GM10847 (cell line): Measurements from ENCODE around the gene SEC62.

ENCODE experiments used
- POLR2A ChIP-seq: IDR thresholded peaks from 2 replicates; pipeline ENCODE4 v1.6.1; 2011; ENCODE audit not compliant: insufficient read length; ENCODE audit errors: extremely low read depth

SEC62 gene

GRCh38 chr3:170024581-170024980 is 58.0 kb downstream of the SEC62 start:
- no peak for TF ChIP-seq POLR2A

GRCh38 chr3:170027233-170028102 is 60.9 kb downstream of the SEC62 start:
- no peak for TF ChIP-seq POLR2A

GRCh38 chr3:170033489-170033888 is 66.9 kb downstream of the SEC62 start:
- no peak for TF ChIP-seq POLR2A

- peak; percentile 35 for TF ChIP-seq POLR2A
Measured at GRCh38 chr3:170037463-170038433, 71.1 kb downstream of the SEC62 start, which contains the start of gene GPR160. GPR160 (plus strand) TSS chr3:170037995; CDS start chr3:170083973, 45,978 bp downstream.

- no peak for TF ChIP-seq POLR2A
Measured at GRCh38 chr3:170038434-170039110, 72.0 kb downstream of the SEC62 start.

- TF ChIP-seq POLR2A, result no peak
Measured at GRCh38 chr3:170040418-170040817, 73.8 kb downstream of the SEC62 start.

GRCh38 chr3:170043506-170043905 is 76.9 kb downstream of the SEC62 start:
- TF ChIP-seq POLR2A, result no peak

- no peak for TF ChIP-seq POLR2A
Measured at GRCh38 chr3:170044271-170044670, 77.7 kb downstream of the SEC62 start.

GRCh38 chr3:170044795-170045244 is 78.2 kb downstream of the SEC62 start:
- no peak for TF ChIP-seq POLR2A

GRCh38 chr3:170046269-170047132 is 79.9 kb downstream of the SEC62 start:
- no peak for TF ChIP-seq POLR2A

GRCh38 chr3:170047133-170047404 is 80.5 kb downstream of the SEC62 start:
- no peak for TF ChIP-seq POLR2A
